GM18517 (cell line): Measurements from ENCODE around the gene AAK1.

Source experiments
- ATAC-seq: cut with Tn5 transposase; IDR thresholded peaks from one replicate; pipeline ENCODE4 v1.9.1; 2021; ENCODE audit warnings: mild to moderate bottlenecking, moderate library complexity; ENCODE audit not compliant: unreplicated experiment

The AAK1 gene

DNA sequence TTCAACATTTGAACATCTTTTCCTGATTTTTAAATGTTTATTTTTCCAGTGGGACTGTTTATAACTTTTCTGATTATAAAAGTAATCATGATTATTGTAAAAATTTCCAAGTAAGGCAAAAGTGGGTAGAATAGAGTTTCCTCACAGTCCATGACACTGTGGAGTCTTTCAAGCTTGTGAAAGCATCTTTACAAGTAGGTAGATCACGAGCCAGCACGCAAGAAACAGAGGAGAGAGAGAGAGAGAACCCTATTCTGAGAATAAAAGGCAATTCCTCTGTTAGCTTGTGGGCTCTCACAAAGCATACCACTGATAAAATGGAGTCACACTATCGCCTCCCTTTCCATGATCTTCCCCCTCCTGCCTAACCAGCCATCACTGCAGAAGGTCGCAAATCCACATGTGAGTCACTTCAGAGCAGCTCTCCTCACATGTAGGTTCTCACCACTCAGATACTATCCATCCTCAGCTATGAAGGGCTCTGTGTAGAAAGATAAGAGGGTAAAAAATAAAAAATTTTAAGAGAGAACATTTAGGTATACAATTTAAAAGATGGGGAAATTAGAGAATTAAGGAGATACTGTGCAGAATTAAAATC is 40.3 kb downstream of the AAK1 start:
- no peak for ATAC-seq

- ATAC-seq = no peak
These were observed 42.3 kb downstream of the AAK1 start for GRCh38 chr2:69601179-69601612.

DNA sequence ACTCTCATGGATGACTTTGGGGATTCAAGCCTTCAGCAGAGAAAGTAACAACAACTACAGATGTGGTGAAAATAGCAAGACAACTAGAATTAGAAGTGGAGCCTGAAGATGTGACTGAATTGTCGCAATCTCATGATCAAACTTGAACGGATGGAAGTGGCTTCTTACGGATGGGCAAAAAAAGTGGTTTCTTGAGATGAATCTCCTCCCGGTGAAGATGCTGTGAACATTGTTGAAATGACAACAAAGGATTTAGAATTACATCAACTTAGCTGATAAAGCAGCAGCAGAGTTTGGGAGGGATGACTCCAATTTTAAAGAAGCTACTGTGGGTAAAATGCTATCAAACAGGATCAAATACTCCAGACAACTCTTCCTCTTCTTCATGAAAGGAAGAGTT is 43.1 kb downstream of the AAK1 start:
- ATAC-seq = no peak

GRCh38 chr2:69597843-69598610 is 45.5 kb downstream of the AAK1 start:
- ATAC-seq = no peak

GRCh38 chr2:69597105-69597504 is 46.4 kb downstream of the AAK1 start:
- ATAC-seq = no peak

GRCh38 chr2:69594341-69594740 is 49.2 kb downstream of the AAK1 start:
- no peak for ATAC-seq

DNA sequence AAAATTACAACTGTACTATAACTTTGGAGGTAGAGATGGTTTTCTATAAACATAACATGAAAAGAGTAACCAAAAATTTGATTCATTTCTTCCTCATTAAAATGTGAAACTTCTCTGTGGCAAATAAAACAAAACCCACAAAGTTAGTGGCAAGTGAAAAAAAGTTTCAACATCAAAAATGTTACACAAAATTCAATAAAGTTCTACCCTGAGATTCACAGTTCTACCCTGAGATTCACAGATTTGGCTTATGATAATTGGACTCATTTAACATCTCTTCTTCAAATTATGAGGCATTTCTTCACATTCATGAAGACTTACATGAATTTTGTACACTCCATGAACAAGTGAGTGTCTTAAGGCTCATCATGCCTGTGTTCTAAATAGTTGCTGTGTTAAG is 51.0 kb downstream of the AAK1 start:
- no peak for ATAC-seq

DNA sequence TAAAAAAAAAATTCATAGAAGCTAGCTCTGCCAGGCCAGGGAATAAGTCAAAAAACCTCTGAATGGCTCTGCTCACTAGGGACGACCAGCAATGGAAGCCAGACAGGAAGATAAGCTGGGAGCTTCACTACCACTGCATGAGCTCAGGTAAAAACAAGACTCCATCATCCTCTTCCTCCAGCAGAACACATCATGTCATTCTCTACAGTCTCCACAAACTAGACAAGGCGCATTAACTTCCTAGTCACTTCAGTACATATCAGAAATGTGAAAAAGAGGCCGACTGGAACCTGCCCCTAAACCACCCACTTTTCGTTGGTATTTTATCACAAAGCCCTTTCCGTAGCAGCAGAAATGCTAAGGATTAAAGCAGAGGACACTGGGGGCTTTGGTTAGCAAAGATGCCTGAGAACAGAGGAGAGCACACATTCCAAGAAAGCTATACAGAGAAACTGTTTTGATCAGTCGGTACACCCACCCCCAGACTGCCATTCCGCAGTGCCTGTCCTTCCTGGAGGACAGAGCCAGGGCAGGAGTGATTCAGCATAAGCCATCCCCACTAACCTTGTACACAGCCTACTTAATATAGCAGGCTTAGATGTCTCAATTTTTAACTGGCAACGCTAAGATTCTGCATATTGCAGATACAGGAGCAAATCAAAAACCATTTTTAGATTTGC is 53.4 kb downstream of the AAK1 start:
- no peak for ATAC-seq

DNA sequence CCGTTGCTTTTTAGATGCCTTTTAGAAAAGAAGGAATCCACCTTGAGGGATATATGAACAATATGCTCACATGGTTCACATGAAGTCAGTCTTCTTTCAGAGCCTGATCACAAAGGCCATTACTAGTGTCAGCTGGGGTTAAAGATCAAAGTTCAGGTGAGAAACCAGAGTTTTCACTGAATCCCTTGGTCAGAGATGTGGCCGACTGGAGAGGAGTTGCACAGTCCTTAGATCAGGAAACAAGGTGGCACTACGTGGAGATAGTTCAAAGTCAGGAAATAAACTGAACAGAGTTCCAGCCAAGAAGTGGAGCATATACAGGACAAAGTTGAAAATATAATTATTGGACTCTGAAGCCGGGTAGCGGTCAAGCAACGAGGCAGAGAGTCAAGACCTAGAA is 54.6 kb downstream of the AAK1 start:
- ATAC-seq = no peak

DNA sequence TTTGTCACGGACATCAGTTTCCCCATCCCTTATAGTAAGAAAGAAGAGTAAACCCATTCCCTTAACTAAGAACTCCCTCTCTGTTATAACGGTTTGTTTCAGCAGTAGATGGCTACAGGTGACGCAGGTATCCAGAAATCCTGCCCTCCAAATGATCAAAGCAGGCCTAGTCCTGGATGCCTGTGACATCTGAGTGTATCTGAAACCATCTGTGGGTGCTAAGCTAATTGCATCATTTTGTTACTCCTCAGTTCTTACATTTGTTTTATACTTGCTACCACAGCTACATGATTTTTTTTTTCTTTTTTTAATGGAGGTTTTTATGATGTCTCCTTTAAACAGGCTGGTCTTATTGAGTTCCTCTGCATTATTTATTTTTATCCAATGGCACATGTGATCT is 55.1 kb downstream of the AAK1 start:
- ATAC-seq = no peak

GRCh38 chr2:69585855-69586555 is 57.5 kb downstream of the AAK1 start:
- no peak for ATAC-seq

- no peak for ATAC-seq
These were observed 59.2 kb downstream of the AAK1 start for GRCh38 chr2:69584127-69584889.

- no peak for ATAC-seq
These were observed 60.2 kb downstream of the AAK1 start for GRCh38 chr2:69583321-69583833.

- ATAC-seq = no peak
These were observed 60.9 kb downstream of the AAK1 start for GRCh38 chr2:69582582-69583176.

DNA sequence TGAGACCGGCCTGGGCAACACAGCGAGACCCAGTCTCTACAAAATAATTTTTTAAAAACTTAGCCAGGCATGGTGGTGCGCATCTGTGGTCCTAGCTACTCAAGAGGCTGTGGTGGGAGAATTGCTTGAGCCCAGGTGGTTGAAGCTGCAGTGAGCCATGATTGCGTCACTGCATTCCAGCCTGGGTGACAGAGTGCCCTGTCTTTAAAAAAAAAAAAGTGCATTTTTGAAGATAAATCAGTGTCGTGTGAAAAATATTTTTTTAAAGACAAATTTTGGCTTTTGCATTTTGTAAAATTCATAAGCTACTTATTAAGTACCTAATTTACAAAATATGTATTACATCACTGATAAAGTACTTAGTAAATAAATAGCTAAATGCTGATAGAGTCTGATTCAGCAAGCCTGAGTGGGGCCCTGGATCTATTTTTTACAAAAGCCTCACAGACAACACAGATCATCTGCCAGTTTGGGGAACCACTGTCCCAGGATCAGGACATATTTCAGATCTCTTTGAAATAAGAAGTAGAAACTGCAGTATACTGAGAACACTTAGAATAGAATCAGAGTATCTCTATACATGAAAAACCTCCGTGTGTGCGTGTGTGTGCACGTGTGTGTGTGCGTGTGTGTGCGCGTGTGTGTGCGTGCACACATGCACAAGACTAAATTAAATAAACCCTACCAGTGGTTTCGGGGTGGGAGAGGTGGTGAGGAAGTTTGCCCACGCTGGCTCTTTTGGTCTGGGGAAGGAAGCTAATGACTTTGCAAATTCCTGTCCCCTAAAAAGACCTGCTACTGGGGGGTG is 61.6 kb downstream of the AAK1 start:
- ATAC-seq = no peak

- no peak for ATAC-seq
These were observed 63.1 kb downstream of the AAK1 start for GRCh38 chr2:69580486-69580885.

GRCh38 chr2:69579536-69579935 is 64.0 kb downstream of the AAK1 start:
- no peak for ATAC-seq

GRCh38 chr2:69578198-69578540 is 65.4 kb downstream of the AAK1 start:
- no peak for ATAC-seq

- ATAC-seq = no peak
These were observed 65.9 kb downstream of the AAK1 start for GRCh38 chr2:69577467-69578197.
